Mucosa of descending colon (tissue), 3 donors: Measurements from ENCODE around the gene ERC2. TPM values are rescaled to one million over a fixed set of nuclear protein-coding genes. Genes with fewer than 3 reads are reported as not detected.

Source experiments
- ATAC-seq: fragments of 200-7000 bp; cut with Tn5 transposase; one replicate; pipeline ENCODE4 v1.9.1; 2020; ENCODE audit warnings: mild to moderate bottlenecking, moderate library complexity
- DNase-seq, 3 donors: peaks; one replicate each; pipeline ENCODE4 v3.0.0-alpha.2; 2020
- H3K36me3 ChIP-seq: fragments of 200-600 bp; one replicate; pipeline ENCODE4 v1.8.0; 2021; ENCODE audit warnings: low read depth, mild to moderate bottlenecking
- H3K4me1 ChIP-seq: fragments of 200-600 bp; one replicate; pipeline ENCODE4 v1.8.0; 2021; ENCODE audit warnings: low read depth, mild to moderate bottlenecking
- H3K4me3 ChIP-seq: fragments of 200-600 bp; one replicate; pipeline ENCODE4 v1.8.0; 2021; ENCODE audit warnings: mild to moderate bottlenecking
- H3K9me3 ChIP-seq: fragments of 200-600 bp; one replicate; pipeline ENCODE4 v1.8.0; 2021; ENCODE audit warnings: mild to moderate bottlenecking
- intact Hi-C, 2 donors: fragments of 100-400 bp; cut with DNase I in 1 of 2; cut with micrococcal nuclease in 1 of 2; formaldehyde crosslinking; loops; one replicate each; pipeline versions ENCODE4 v1.11.0 to v1.11.1; 2022; cut with DNase I, micrococcal nuclease
- total RNA-seq, 3 donors: library from RNA; stranded (reverse); fragmentation: NEBNext Ultra II Directional in 2 of 3; extraction: Animal tissue kit (Norgen Biotek cat#: 25700) in 2 of 3; gene quantifications; one replicate each; pipeline versions ENCODE4 v1.2.1 to v1.2.4, GENCODE V29; 2021 to 2023
- TF ChIP-seq, protein P1 (sequence below): fragments of 200-600 bp; IDR thresholded peaks from one replicate; pipeline ENCODE4 v1.8.0; 2022; ENCODE audit warnings: antibody characterized with exemption, mild to moderate bottlenecking
- donor health status: DM: no; HTN: no; CAD: no; lungs with moderate emphysema.
- donor health status: DM: no; HTN: no; CAD: no.
- donor health status: DM: no; HTN: yes; CAD: no.

ERC2 gene
- total RNA-seq, 3 donors from 2014 or later = 0.06 to 1.8 (median 0.43) TPM

GRCh38 chr3:56369914-56370313, 98.4 kb downstream of the ERC2 start:
- TF ChIP-seq, protein P1, sequence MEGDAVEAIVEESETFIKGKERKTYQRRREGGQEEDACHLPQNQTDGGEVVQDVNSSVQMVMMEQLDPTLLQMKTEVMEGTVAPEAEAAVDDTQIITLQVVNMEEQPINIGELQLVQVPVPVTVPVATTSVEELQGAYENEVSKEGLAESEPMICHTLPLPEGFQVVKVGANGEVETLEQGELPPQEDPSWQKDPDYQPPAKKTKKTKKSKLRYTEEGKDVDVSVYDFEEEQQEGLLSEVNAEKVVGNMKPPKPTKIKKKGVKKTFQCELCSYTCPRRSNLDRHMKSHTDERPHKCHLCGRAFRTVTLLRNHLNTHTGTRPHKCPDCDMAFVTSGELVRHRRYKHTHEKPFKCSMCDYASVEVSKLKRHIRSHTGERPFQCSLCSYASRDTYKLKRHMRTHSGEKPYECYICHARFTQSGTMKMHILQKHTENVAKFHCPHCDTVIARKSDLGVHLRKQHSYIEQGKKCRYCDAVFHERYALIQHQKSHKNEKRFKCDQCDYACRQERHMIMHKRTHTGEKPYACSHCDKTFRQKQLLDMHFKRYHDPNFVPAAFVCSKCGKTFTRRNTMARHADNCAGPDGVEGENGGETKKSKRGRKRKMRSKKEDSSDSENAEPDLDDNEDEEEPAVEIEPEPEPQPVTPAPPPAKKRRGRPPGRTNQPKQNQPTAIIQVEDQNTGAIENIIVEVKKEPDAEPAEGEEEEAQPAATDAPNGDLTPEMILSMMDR = no peak
- DNase-seq (no peak), ATAC-seq (no peak)

DNA sequence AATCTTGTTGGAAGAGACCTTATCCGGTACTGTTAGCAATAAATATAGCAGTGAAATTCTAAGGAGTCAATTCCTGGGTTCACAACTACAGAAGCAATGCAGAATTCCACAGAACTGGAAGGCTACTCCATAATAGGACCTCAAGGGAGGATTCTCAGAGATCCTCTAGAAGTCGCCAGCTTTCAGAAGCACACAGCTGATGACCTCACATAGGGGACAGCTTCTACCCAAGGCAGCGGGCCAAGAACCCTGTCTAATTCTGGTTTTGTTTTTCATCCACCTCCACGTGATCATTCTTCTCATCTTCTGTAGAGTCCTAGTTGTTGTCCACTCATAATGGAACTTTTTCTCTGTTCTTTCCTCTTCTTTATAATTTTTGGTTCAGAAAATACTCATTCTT, 99.4 kb downstream of the ERC2 start:
- H3K9me3 ChIP-seq = no peaks in the 10 kb centered on the region
- intact Hi-C loops = no loop called here
- TF ChIP-seq, protein P1 = no peak
- H3K4me1 ChIP-seq = no peaks in the 10 kb centered on the region
- no peak for DNase-seq
- no peak for ATAC-seq
- H3K36me3 ChIP-seq = no peaks in the 10 kb centered on the region
- no peak overlapping the region for H3K4me3 ChIP-seq

More at GRCh38 chr3:56369914-56370313, 98.4 kb downstream of the ERC2 start:
- Histone ChIP-seq H3K9me3 (no peaks in the 10 kb centered on the region), H3K36me3 (no peaks in the 10 kb centered on the region), H3K4me1 (no peaks in the 10 kb centered on the region), H3K4me3 (no peak overlapping the region)
- intact Hi-C loops = no loop called here

- ATAC-seq = no peak
- Histone ChIP-seq H3K36me3 (no peaks in the 10 kb centered on the region), H3K4me3 (no peak overlapping the region), H3K4me1 (no peaks in the 10 kb centered on the region), H3K9me3 (no peaks in the 10 kb centered on the region)
- intact Hi-C loops = no loop called here
- TF ChIP-seq, protein P1 = no peak
- DNase-seq = no peak
Measured at GRCh38 chr3:56366641-56367162, 101.6 kb downstream of the ERC2 start.

DNA sequence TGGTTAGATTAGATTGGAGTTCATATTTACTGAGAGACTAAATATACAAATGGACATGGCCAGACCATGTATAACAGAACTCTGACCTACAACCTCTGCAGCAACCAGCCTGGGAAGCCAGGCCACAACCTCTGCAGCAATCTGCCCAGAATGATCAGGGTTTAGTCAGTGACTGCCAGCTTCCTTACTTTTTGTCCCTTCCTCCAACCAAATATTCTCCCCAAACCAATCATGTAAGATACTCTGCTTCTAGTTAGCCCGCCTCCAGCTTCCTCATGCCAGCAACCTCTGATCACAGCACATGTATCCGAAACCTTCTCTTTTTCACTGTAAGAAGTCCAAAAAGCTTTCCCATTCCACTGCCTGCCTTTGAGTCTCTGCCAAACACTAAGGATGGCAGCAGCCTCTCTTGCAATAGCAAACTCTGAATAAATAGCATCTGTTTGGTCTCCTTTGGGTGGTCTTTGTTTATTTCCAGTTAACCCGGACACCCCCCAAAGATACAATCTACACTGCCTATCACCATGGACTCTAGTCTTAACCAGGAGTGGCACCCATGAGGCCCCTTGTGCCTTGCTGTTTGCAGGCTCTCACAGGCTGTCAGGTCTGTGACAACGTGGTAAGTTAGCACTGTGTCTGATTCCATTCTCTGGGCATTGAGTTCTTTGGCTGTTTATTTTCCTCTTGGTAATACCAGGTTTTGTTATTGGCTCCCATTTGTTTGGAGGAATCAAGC, 102.2 kb downstream of the ERC2 start:
- H3K4me3 ChIP-seq = no peak overlapping the region
- no peaks in the 10 kb centered on the region for H3K4me1 ChIP-seq
- TF ChIP-seq, protein P1 = no peak
- intact Hi-C loops = no loop called here
- H3K36me3 ChIP-seq = no peaks in the 10 kb centered on the region
- no peak for ATAC-seq
- no peaks in the 10 kb centered on the region for H3K9me3 ChIP-seq
- no peak for DNase-seq

- DNase-seq (no peak), ATAC-seq (no peak)
- intact Hi-C loops = no loop called here
- Histone ChIP-seq H3K4me3 (no peak overlapping the region), H3K9me3 (no peaks in the 10 kb centered on the region), H3K36me3 (no peaks in the 10 kb centered on the region), H3K4me1 (no peaks in the 10 kb centered on the region)
- TF ChIP-seq, protein P1 = no peak
Measured at GRCh38 chr3:56364665-56365064, 103.6 kb downstream of the ERC2 start.
